HG03060 (cell line): ENCODE measurements around the gene TOB1.
"Not testable (repeated sequence)": the region's sequence is repeated elsewhere in the genome, so short reads cannot be mapped to it uniquely, and the experiment has no call there.

ENCODE experiments used
- ATAC-seq: cut with Tn5 transposase; IDR thresholded peaks from one replicate; pipeline ENCODE4 v1.9.1; 2021; ENCODE audit warnings: low read depth, moderate number of reproducible peaks; ENCODE audit not compliant: unreplicated experiment

Gene TOB1

GRCh38 chr17:50871898-50872297 lies 5.7 kb upstream of the TOB1 start:
- no peak for ATAC-seq

GRCh38 chr17:50871364-50871763 lies 5.2 kb upstream of the TOB1 start:
- ATAC-seq, result no peak

- no peak for ATAC-seq
Measured at GRCh38 chr17:50868602-50869001, 2.4 kb upstream of the TOB1 start.

- ATAC-seq, result no peak
Measured at GRCh38 chr17:50868140-50868438, 1.9 kb upstream of the TOB1 start.

- ATAC-seq, result no peak
Measured at GRCh38 chr17:50867363-50868139, 1.4 kb upstream of the TOB1 start.

- ATAC-seq, result peak; percentile 9
Measured at GRCh38 chr17:50866950-50867362, 802 bp upstream of the TOB1 start.

GRCh38 chr17:50865868-50866260 lies 290 bp downstream of the TOB1 start:
- no peak for ATAC-seq

GRCh38 chr17:50865060-50865867 lies 890 bp downstream of the TOB1 start:
- no peak for ATAC-seq

- ATAC-seq, result no peak
Measured at GRCh38 chr17:50864747-50865059, 1.5 kb downstream of the TOB1 start.

- ATAC-seq, result no peak
Measured at GRCh38 chr17:50863931-50864330, 2.2 kb downstream of the TOB1 start.

GRCh38 chr17:50863221-50863843 lies 2.8 kb downstream of the TOB1 start:
- ATAC-seq, result no peak

GRCh38 chr17:50861822-50862528 lies 4.2 kb downstream of the TOB1 start:
- no peak for ATAC-seq

- ATAC-seq, result no peak
Measured at GRCh38 chr17:50861334-50861676, 4.8 kb downstream of the TOB1 start.

- not testable (repeated sequence) for ATAC-seq
Measured at GRCh38 chr17:50859727-50860126, 6.4 kb downstream of the TOB1 start.

- ATAC-seq, result no peak
Measured at GRCh38 chr17:50858486-50859225, 7.5 kb downstream of the TOB1 start.

- ATAC-seq, result no peak
Measured at GRCh38 chr17:50856431-50856830, 9.7 kb downstream of the TOB1 start.

- ATAC-seq, result no peak
Measured at GRCh38 chr17:50855708-50856330, 10.3 kb downstream of the TOB1 start.

GRCh38 chr17:50853781-50854180 lies 12.4 kb downstream of the TOB1 start:
- ATAC-seq, result no peak

- no peak for ATAC-seq
Measured at GRCh38 chr17:50853015-50853615, 13.0 kb downstream of the TOB1 start.

- no peak for ATAC-seq
Measured at GRCh38 chr17:50850640-50851039, 15.5 kb downstream of the TOB1 start.
